A549 (cell line): ENCODE data around the gene USP9X.

Source experiments
- CHD4 ChIP-seq: fragments of 200-600 bp; sonication (generic); IDR thresholded peaks from 2 replicates; pipeline ENCODE4 v1.6.1; 2016; ENCODE audit warnings: antibody characterized with exemption, mild to moderate bottlenecking, borderline replicate concordance
- EP300 ChIP-seq, 2 experiments: fragments of >200 bp; sonication (Bioruptor Twin); formaldehyde crosslinking; IDR thresholded peaks; 2 replicates in 1 of 2; 3 replicates in 1 of 2; pipeline ENCODE4 v1.6.1; 2016 to 2017
- POLR2A ChIP-seq: IDR thresholded peaks from 2 replicates; pipeline ENCODE4 v1.6.1; 2012; ENCODE audit warnings: mild to moderate bottlenecking, low read length
- TF ChIP-seq, protein P1 (sequence below): fragments of 200-600 bp; sonication (generic); IDR thresholded peaks from 2 replicates; pipeline ENCODE4 v1.6.1; 2016; ENCODE audit warnings: antibody characterized with exemption, mild to moderate bottlenecking, moderate library complexity
- TF ChIP-seq, protein P2 (sequence below): fragments of >200 bp; sonication (Bioruptor Twin); formaldehyde crosslinking; IDR thresholded peaks from 2 replicates; pipeline ENCODE4 v1.6.1; 2016

DNA sequence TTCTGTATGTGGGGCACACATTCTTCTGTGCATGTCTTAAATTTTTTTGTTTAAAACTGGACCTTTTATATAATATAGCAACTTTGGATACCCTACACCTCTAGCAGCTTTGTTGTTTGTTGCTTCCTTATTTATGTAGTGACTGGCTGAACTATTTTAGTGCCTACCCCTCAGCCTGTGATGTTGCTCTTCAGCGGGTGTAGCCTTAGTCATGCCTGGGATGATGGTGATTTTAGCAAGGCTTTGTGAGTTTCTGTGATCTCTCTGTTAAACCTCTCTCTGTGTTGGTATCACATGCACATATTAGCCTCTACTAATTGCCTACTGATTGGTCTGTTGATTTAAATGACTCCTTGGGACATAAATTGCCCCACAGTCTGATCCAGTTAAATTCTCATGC is 22.8 kb downstream of the USP9X start:
- TF ChIP-seq POLR2A (no peak), CHD4 (no peak), EP300 (IDR thresholded peaks at IDR 0.05) (no peak)
- TF ChIP-seq, protein P1, sequence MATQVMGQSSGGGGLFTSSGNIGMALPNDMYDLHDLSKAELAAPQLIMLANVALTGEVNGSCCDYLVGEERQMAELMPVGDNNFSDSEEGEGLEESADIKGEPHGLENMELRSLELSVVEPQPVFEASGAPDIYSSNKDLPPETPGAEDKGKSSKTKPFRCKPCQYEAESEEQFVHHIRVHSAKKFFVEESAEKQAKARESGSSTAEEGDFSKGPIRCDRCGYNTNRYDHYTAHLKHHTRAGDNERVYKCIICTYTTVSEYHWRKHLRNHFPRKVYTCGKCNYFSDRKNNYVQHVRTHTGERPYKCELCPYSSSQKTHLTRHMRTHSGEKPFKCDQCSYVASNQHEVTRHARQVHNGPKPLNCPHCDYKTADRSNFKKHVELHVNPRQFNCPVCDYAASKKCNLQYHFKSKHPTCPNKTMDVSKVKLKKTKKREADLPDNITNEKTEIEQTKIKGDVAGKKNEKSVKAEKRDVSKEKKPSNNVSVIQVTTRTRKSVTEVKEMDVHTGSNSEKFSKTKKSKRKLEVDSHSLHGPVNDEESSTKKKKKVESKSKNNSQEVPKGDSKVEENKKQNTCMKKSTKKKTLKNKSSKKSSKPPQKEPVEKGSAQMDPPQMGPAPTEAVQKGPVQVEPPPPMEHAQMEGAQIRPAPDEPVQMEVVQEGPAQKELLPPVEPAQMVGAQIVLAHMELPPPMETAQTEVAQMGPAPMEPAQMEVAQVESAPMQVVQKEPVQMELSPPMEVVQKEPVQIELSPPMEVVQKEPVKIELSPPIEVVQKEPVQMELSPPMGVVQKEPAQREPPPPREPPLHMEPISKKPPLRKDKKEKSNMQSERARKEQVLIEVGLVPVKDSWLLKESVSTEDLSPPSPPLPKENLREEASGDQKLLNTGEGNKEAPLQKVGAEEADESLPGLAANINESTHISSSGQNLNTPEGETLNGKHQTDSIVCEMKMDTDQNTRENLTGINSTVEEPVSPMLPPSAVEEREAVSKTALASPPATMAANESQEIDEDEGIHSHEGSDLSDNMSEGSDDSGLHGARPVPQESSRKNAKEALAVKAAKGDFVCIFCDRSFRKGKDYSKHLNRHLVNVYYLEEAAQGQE = no peak
- TF ChIP-seq, protein P2, sequence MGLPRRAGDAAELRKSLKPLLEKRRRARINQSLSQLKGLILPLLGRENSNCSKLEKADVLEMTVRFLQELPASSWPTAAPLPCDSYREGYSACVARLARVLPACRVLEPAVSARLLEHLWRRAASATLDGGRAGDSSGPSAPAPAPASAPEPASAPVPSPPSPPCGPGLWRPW = no peak
